ENCODE measurements around the gene LY6G5B. TPM values are rescaled to one million over a fixed set of nuclear protein-coding genes. Genes with fewer than 3 reads are reported as not detected.
A peak's percentile ranks its signal among the peaks of the same experiment; 100 is the strongest.

Gene LY6G5B
- total and polyA plus RNA-seq, 3 experiments from 2014 or later = 0.64 to 21.2 (median 19.1) TPM

- Mint-ChIP-seq H3K9me3 (no peaks in the 10 kb centered on the region), H3K4me3 (no peak overlapping the region), H3K4me1 (peaks cover 0 to 1% (median 0%) of the 10 kb centered on the region in 3 donors), H3K27me3 (no peaks in the 10 kb centered on the region), H3K27ac (peak overlapping the region in 5 of 8 donors; percentile 56 to 88 (median 73)), H3K36me3 (peaks cover 8 to 95% (median 16%) of the 10 kb centered on the region in 3 donors)
- no peaks in the 10 kb centered on the region for H3K27me3 ChIP-seq (ENCODE audit: insufficient read depth, low read length, poor library complexity, severe bottlenecking)
- H3K9me3 ChIP-seq (ENCODE audit: low read length) = no peaks in the 10 kb centered on the region
- no peak overlapping the region for H3K4me3 ChIP-seq (ENCODE audit: low read length)
- peaks cover 71% of the 10 kb centered on the region for H3K36me3 ChIP-seq (ENCODE audit: insufficient read depth, low read length)
- H3K4me1 ChIP-seq (ENCODE audit: insufficient read depth, low read length) = no peaks in the 10 kb centered on the region
- H3K27ac ChIP-seq (ENCODE audit: low read depth, low read length) = no peak overlapping the region
- no peak for DNase-seq
- ChIA-PET CTCF (interaction anchor here (1.3 kb wide), 1 partner anchor 12 kb away, joined by 4 read pairs; no protein-coding TSS in a partner anchor), POLR2A (interaction anchor here (0.8 to 1.5 kb wide), 2 partner anchors 18 to 47 kb away, joined by 3 to 6 read pairs; no protein-coding TSS in a partner anchor)
Observed at GRCh38 chr6:31634131-31634530, 35.6 kb upstream of the LY6G5B start.

GRCh38 chr6:31634969-31635575 lies 34.7 kb upstream of the LY6G5B start:
- peak overlapping the region in 4 of 8 donors; percentile 29 to 48 (median 38) for H3K27ac Mint-ChIP-seq
- CTCF ChIA-PET = interaction anchor here (1.4 kb wide), 1 partner anchor 195 kb away, joined by 4 read pairs; no protein-coding TSS in a partner anchor
- H3K9me3 ChIP-seq (ENCODE audit: low read length) = no peaks in the 10 kb centered on the region
- H3K36me3 ChIP-seq (ENCODE audit: insufficient read depth, low read length) = peaks cover 76% of the 10 kb centered on the region
- no peaks in the 10 kb centered on the region for H3K9me3 Mint-ChIP-seq
- H3K4me1 Mint-ChIP-seq = peaks cover 0 to 1% (median 0%) of the 10 kb centered on the region in 3 donors
- H3K4me1 ChIP-seq (ENCODE audit: insufficient read depth, low read length) = no peaks in the 10 kb centered on the region
- H3K27me3 ChIP-seq (ENCODE audit: insufficient read depth, low read length, poor library complexity, severe bottlenecking) = no peaks in the 10 kb centered on the region
- H3K4me3 ChIP-seq (ENCODE audit: low read length) = no peak overlapping the region
- H3K27me3 Mint-ChIP-seq = no peaks in the 10 kb centered on the region
- H3K27ac ChIP-seq (ENCODE audit: low read depth, low read length) = no peak overlapping the region
- no peak overlapping the region for H3K4me3 Mint-ChIP-seq
- H3K36me3 Mint-ChIP-seq = peaks cover 8 to 95% (median 16%) of the 10 kb centered on the region in 3 donors
- POLR2A ChIA-PET = interaction anchor here (1.5 kb wide), 1 partner anchor 17 kb away, joined by 6 read pairs; no protein-coding TSS in a partner anchor
- no peak for DNase-seq

GRCh38 chr6:31636698-31637596 lies 32.8 kb upstream of the LY6G5B start:
- H3K36me3 Mint-ChIP-seq = peaks cover 3 to 95% (median 15%) of the 10 kb centered on the region in 3 donors
- H3K27ac Mint-ChIP-seq = peak overlapping the region in 4 of 8 donors; percentile 26 to 94 (median 74)
- no peak for DNase-seq
- H3K4me1 ChIP-seq (ENCODE audit: insufficient read depth, low read length) = no peaks in the 10 kb centered on the region
- peaks cover 0 to 1% (median 0%) of the 10 kb centered on the region in 3 donors for H3K4me1 Mint-ChIP-seq
- ChIA-PET CTCF (interaction anchor here (0.9 to 1.4 kb wide), 3 partner anchors 14 to 193 kb away, joined by 3 to 4 read pairs (median 3); no protein-coding TSS in a partner anchor), POLR2A (interaction anchor here (0.6 kb wide), 1 partner anchor 1114 kb away, joined by 3 read pairs; no protein-coding TSS in a partner anchor)
- no peak overlapping the region for H3K4me3 Mint-ChIP-seq
- peaks cover 74% of the 10 kb centered on the region for H3K36me3 ChIP-seq (ENCODE audit: insufficient read depth, low read length)
- H3K9me3 Mint-ChIP-seq = no peaks in the 10 kb centered on the region
- no peaks in the 10 kb centered on the region for H3K27me3 Mint-ChIP-seq
- no peak overlapping the region for H3K27ac ChIP-seq (ENCODE audit: low read depth, low read length)
- H3K9me3 ChIP-seq (ENCODE audit: low read length) = no peaks in the 10 kb centered on the region
- no peaks in the 10 kb centered on the region for H3K27me3 ChIP-seq (ENCODE audit: insufficient read depth, low read length, poor library complexity, severe bottlenecking)
- no peak overlapping the region for H3K4me3 ChIP-seq (ENCODE audit: low read length)

GRCh38 chr6:31639043-31639442 lies 30.7 kb upstream of the LY6G5B start:
- Mint-ChIP-seq H3K4me1 (peaks cover 0 to 1% (median 0%) of the 10 kb centered on the region in 3 donors), H3K27me3 (no peaks in the 10 kb centered on the region), H3K36me3 (peaks cover 3 to 91% (median 14%) of the 10 kb centered on the region in 3 donors), H3K9me3 (no peaks in the 10 kb centered on the region), H3K4me3 (no peak overlapping the region), H3K27ac (peak overlapping the region in 2 of 8 donors; percentile 44 to 68)
- ChIA-PET CTCF (no interaction called here), POLR2A (interaction anchor here (0.6 to 1.4 kb wide), 2 partner anchors 12 to 14 kb away, joined by 3 to 6 read pairs; no protein-coding TSS in a partner anchor)
- Histone ChIP-seq H3K9me3 (ENCODE audit: low read length) (no peaks in the 10 kb centered on the region), H3K4me3 (ENCODE audit: low read length) (no peak overlapping the region), H3K27me3 (ENCODE audit: insufficient read depth, low read length, poor library complexity, severe bottlenecking) (no peaks in the 10 kb centered on the region), H3K36me3 (ENCODE audit: insufficient read depth, low read length) (peaks cover 82% of the 10 kb centered on the region), H3K4me1 (ENCODE audit: insufficient read depth, low read length) (no peaks in the 10 kb centered on the region), H3K27ac (ENCODE audit: low read depth, low read length) (no peak overlapping the region)
- DNase-seq = no peak

- ChIA-PET CTCF (interaction anchor here (1.1 kb wide), 1 partner anchor 191 kb away, joined by 5 read pairs; no protein-coding TSS in a partner anchor), POLR2A (interaction anchor here (1.4 kb wide), 1 partner anchor 12 kb away, joined by 6 read pairs; no protein-coding TSS in a partner anchor)
- no peaks in the 10 kb centered on the region for H3K9me3 ChIP-seq (ENCODE audit: low read length)
- peaks cover 82% of the 10 kb centered on the region for H3K36me3 ChIP-seq (ENCODE audit: insufficient read depth, low read length)
- no peaks in the 10 kb centered on the region for H3K4me1 ChIP-seq (ENCODE audit: insufficient read depth, low read length)
- no peaks in the 10 kb centered on the region for H3K9me3 Mint-ChIP-seq
- no peak overlapping the region for H3K4me3 ChIP-seq (ENCODE audit: low read length)
- no peak overlapping the region for H3K27ac ChIP-seq (ENCODE audit: low read depth, low read length)
- DNase-seq = no peak
- no peak overlapping the region for H3K4me3 Mint-ChIP-seq
- H3K36me3 Mint-ChIP-seq = peaks cover 3 to 91% (median 14%) of the 10 kb centered on the region in 3 donors
- no peaks in the 10 kb centered on the region for H3K27me3 Mint-ChIP-seq
- peak overlapping the region in 4 of 8 donors; percentile 7 to 79 (median 39) for H3K27ac Mint-ChIP-seq
- H3K27me3 ChIP-seq (ENCODE audit: insufficient read depth, low read length, poor library complexity, severe bottlenecking) = no peaks in the 10 kb centered on the region
- peaks cover 0 to 1% (median 0%) of the 10 kb centered on the region in 3 donors for H3K4me1 Mint-ChIP-seq
Observed at GRCh38 chr6:31639449-31639861, 30.3 kb upstream of the LY6G5B start.

GRCh38 chr6:31640612-31641011 lies 29.2 kb upstream of the LY6G5B start:
- Mint-ChIP-seq H3K36me3 (peaks cover 9 to 91% (median 14%) of the 10 kb centered on the region in 3 donors), H3K9me3 (no peaks in the 10 kb centered on the region), H3K4me1 (peaks cover 3 to 6% (median 4%) of the 10 kb centered on the region in 3 donors), H3K4me3 (no peak overlapping the region), H3K27me3 (no peaks in the 10 kb centered on the region), H3K27ac (peak overlapping the region in 1 of 8 donors; percentile 56)
- no peaks in the 10 kb centered on the region for H3K9me3 ChIP-seq (ENCODE audit: low read length)
- H3K27ac ChIP-seq (ENCODE audit: low read depth, low read length) = no peak overlapping the region
- no peak overlapping the region for H3K4me3 ChIP-seq (ENCODE audit: low read length)
- no peaks in the 10 kb centered on the region for H3K4me1 ChIP-seq (ENCODE audit: insufficient read depth, low read length)
- POLR2A ChIA-PET = interaction anchor here (0.5 to 0.6 kb wide), 2 partner anchors 10 to 18 kb away, joined by 6 to 9 read pairs; no protein-coding TSS in a partner anchor
- no peak for DNase-seq
- no peaks in the 10 kb centered on the region for H3K27me3 ChIP-seq (ENCODE audit: insufficient read depth, low read length, poor library complexity, severe bottlenecking)
- CTCF ChIA-PET = interaction anchor here (1.1 kb wide), 1 partner anchor 189 kb away, joined by 5 read pairs; no protein-coding TSS in a partner anchor
- H3K36me3 ChIP-seq (ENCODE audit: insufficient read depth, low read length) = peaks cover 82% of the 10 kb centered on the region

- Histone ChIP-seq H3K27ac (ENCODE audit: low read depth, low read length) (no peak overlapping the region), H3K36me3 (ENCODE audit: insufficient read depth, low read length) (peaks cover 82% of the 10 kb centered on the region), H3K27me3 (ENCODE audit: insufficient read depth, low read length, poor library complexity, severe bottlenecking) (no peaks in the 10 kb centered on the region), H3K4me3 (ENCODE audit: low read length) (no peak overlapping the region), H3K4me1 (ENCODE audit: insufficient read depth, low read length) (no peaks in the 10 kb centered on the region), H3K9me3 (ENCODE audit: low read length) (no peaks in the 10 kb centered on the region)
- no peaks in the 10 kb centered on the region for H3K9me3 Mint-ChIP-seq
- H3K4me3 Mint-ChIP-seq = no peak overlapping the region
- no peaks in the 10 kb centered on the region for H3K27me3 Mint-ChIP-seq
- DNase-seq = no peak
- ChIA-PET CTCF (no interaction called here), POLR2A (no interaction called here)
- H3K4me1 Mint-ChIP-seq = peaks cover 4 to 7% (median 5%) of the 10 kb centered on the region in 3 donors
- peak overlapping the region in 6 of 8 donors; percentile 12 to 89 (median 44) for H3K27ac Mint-ChIP-seq
- H3K36me3 Mint-ChIP-seq = peaks cover 7 to 91% (median 14%) of the 10 kb centered on the region in 3 donors
Observed at GRCh38 chr6:31641370-31641769, 28.4 kb upstream of the LY6G5B start.
